ENCODE measurements around the gene SLC35A4. TPM values are rescaled to one million over a fixed set of nuclear protein-coding genes. Genes with fewer than 3 reads are reported as not detected.
"Not testable (repeated sequence)": the region's sequence is repeated elsewhere in the genome, so short reads cannot be mapped to it uniquely, and the experiment has no call there.

Gene SLC35A4
- total and polyA plus RNA-seq, 2 experiments from 2014 or later = 19.6 to 45.2 TPM

GRCh38 chr5:140587495-140587894, 22.9 kb downstream of the SLC35A4 start:
- no peak for TF ChIP-seq EZH2phosphoT487 (IDR thresholded peaks at IDR 0.05; ENCODE audit: insufficient read depth, low read depth)
- TF ChIP-seq EZH2 (IDR thresholded peaks at IDR 0.05; ENCODE audit: insufficient read depth, poor library complexity, severe bottlenecking) = no peak
- DNase-seq = peak; percentile 18
- WGBS, 2 experiments (ENCODE audit: low coverage in 1 of 2, low lambda C conversion rate in 2 of 2, missing lambda C conversion rate in 2 of 2) = 94 to 100% methylated on average over 1 of the region's 1 CpG

GRCh38 chr5:140588311-140589070, 23.9 kb downstream of the SLC35A4 start:
- Histone ChIP-seq H4K20me1 (ENCODE audit: insufficient read depth) (no peaks in the 10 kb centered on the region), H3K9me3 (ENCODE audit: low read depth) (no peaks in the 10 kb centered on the region), H2AFZ (peak overlapping the region; percentile 44; the same call in 1 of the 2 replicates), H3K9ac (0 out of 2 replicates have a peak overlapping the region, but pooled peaks have one; percentile 0), H3K27ac (peak overlapping the region; percentile 0; the same call in 1 of the 2 replicates), H3K4me1 (ENCODE audit: insufficient read depth) (peaks cover 38% of the 10 kb centered on the region), H3K4me2 (ENCODE audit: unreplicated experiment) (peak overlapping the region; percentile 55), H3F3A (ENCODE audit: insufficient read depth) (peaks cover 8% of the 10 kb centered on the region; the same call in 1 of the 2 replicates), H3K79me2 (ENCODE audit: insufficient read depth) (no peaks in the 10 kb centered on the region), H3K4me3 (peak overlapping the region; percentile 11; the same call in 1 of the 2 replicates), H3K36me3 (ENCODE audit: low read depth) (no peaks in the 10 kb centered on the region), H3K9me2 (ENCODE audit: insufficient read depth) (no peaks in the 10 kb centered on the region), H3K27me3 (replicated peaks; ENCODE audit: insufficient read depth) (no peaks in the 10 kb centered on the region)
- DNase-seq = peak; percentile 70
- TF ChIP-seq EZH2phosphoT487 (IDR thresholded peaks at IDR 0.05; ENCODE audit: insufficient read depth, low read depth) = no peak
- TF ChIP-seq EZH2 (IDR thresholded peaks at IDR 0.05; ENCODE audit: insufficient read depth, poor library complexity, severe bottlenecking) = no peak
- WGBS, 2 experiments (ENCODE audit: low coverage in 1 of 2, low lambda C conversion rate in 2 of 2, missing lambda C conversion rate in 2 of 2) = 13 to 14% methylated on average over 5 of the region's 5 CpGs
- in situ Hi-C loops (cut with MboI) = no loop called here

More at GRCh38 chr5:140587495-140587894, 22.9 kb downstream of the SLC35A4 start:
- no peak overlapping the region for H3K4me2 ChIP-seq (ENCODE audit: unreplicated experiment)
- H3K27ac ChIP-seq = no peak overlapping the region
- H3K4me1 ChIP-seq (ENCODE audit: insufficient read depth) = peaks cover 38% of the 10 kb centered on the region
- H3K79me2 ChIP-seq (ENCODE audit: insufficient read depth) = no peaks in the 10 kb centered on the region
- H3K9me3 ChIP-seq (ENCODE audit: low read depth) = no peaks in the 10 kb centered on the region
- H3K9ac ChIP-seq = no peak overlapping the region
- H3K36me3 ChIP-seq (ENCODE audit: low read depth) = no peaks in the 10 kb centered on the region
- H2AFZ ChIP-seq = no peak overlapping the region
- in situ Hi-C loops (cut with MboI) = no loop called here
- H3F3A ChIP-seq (ENCODE audit: insufficient read depth) = peaks cover 8% of the 10 kb centered on the region; the same call in 1 of the 2 replicates
- no peak overlapping the region for H3K4me3 ChIP-seq
- H3K9me2 ChIP-seq (ENCODE audit: insufficient read depth) = no peaks in the 10 kb centered on the region
- no peaks in the 10 kb centered on the region for H3K27me3 ChIP-seq (replicated peaks; ENCODE audit: insufficient read depth)
- no peaks in the 10 kb centered on the region for H4K20me1 ChIP-seq (ENCODE audit: insufficient read depth)

- no peaks in the 10 kb centered on the region for H3K79me2 ChIP-seq (ENCODE audit: insufficient read depth)
- H3K36me3 ChIP-seq (ENCODE audit: low read depth) = no peaks in the 10 kb centered on the region
- H3K27ac ChIP-seq = no peak overlapping the region
- no peaks in the 10 kb centered on the region for H4K20me1 ChIP-seq (ENCODE audit: insufficient read depth)
- peaks cover 8% of the 10 kb centered on the region; the same call in 1 of the 2 replicates for H3F3A ChIP-seq (ENCODE audit: insufficient read depth)
- H3K4me1 ChIP-seq (ENCODE audit: insufficient read depth) = peaks cover 38% of the 10 kb centered on the region
- 75 to 83% methylated on average over 7 of the region's 7 CpGs for WGBS, 2 experiments (ENCODE audit: low coverage in 1 of 2, low lambda C conversion rate in 2 of 2, missing lambda C conversion rate in 2 of 2)
- no peaks in the 10 kb centered on the region; the same call in 1 of the 2 replicates for H3K27me3 ChIP-seq (replicated peaks; ENCODE audit: insufficient read depth)
- DNase-seq = no peak
- H2AFZ ChIP-seq = no peak overlapping the region
- H3K9me3 ChIP-seq (ENCODE audit: low read depth) = no peaks in the 10 kb centered on the region
- TF ChIP-seq EZH2 (IDR thresholded peaks at IDR 0.05; ENCODE audit: insufficient read depth, poor library complexity, severe bottlenecking) (no peak), EZH2phosphoT487 (IDR thresholded peaks at IDR 0.05; ENCODE audit: insufficient read depth, low read depth) (no peak)
- no peak overlapping the region for H3K4me3 ChIP-seq
- no peak overlapping the region for H3K9ac ChIP-seq
- H3K4me2 ChIP-seq (ENCODE audit: unreplicated experiment) = no peak overlapping the region
- H3K9me2 ChIP-seq (ENCODE audit: insufficient read depth) = no peaks in the 10 kb centered on the region
- in situ Hi-C loops (cut with MboI) = no loop called here
Measured at GRCh38 chr5:140590861-140591260, 26.2 kb downstream of the SLC35A4 start.

- 74 to 78% methylated on average over 5 of the region's 5 CpGs for WGBS, 2 experiments (ENCODE audit: low coverage in 1 of 2, low lambda C conversion rate in 2 of 2, missing lambda C conversion rate in 2 of 2)
- H3K27me3 ChIP-seq (replicated peaks; ENCODE audit: insufficient read depth) = no peaks in the 10 kb centered on the region; the same call in 1 of the 2 replicates
- H3K4me1 ChIP-seq (ENCODE audit: insufficient read depth) = peaks cover 38% of the 10 kb centered on the region
- H3K27ac ChIP-seq = no peak overlapping the region
- in situ Hi-C loops (cut with MboI) = no loop called here
- peak; percentile 79 for DNase-seq
- peak overlapping the region; percentile 57 for H3K4me2 ChIP-seq (ENCODE audit: unreplicated experiment)
- H3K9me3 ChIP-seq (ENCODE audit: low read depth) = no peaks in the 10 kb centered on the region
- H3F3A ChIP-seq (ENCODE audit: insufficient read depth) = peaks cover 8% of the 10 kb centered on the region; the same call in 1 of the 2 replicates
- TF ChIP-seq EZH2phosphoT487 (IDR thresholded peaks at IDR 0.05; ENCODE audit: insufficient read depth, low read depth) = no peak
- no peak overlapping the region for H2AFZ ChIP-seq
- H3K9me2 ChIP-seq (ENCODE audit: insufficient read depth) = no peaks in the 10 kb centered on the region
- no peak overlapping the region for H3K9ac ChIP-seq
- H3K79me2 ChIP-seq (ENCODE audit: insufficient read depth) = no peaks in the 10 kb centered on the region
- H3K4me3 ChIP-seq = no peak overlapping the region
- H4K20me1 ChIP-seq (ENCODE audit: insufficient read depth) = no peaks in the 10 kb centered on the region
- no peaks in the 10 kb centered on the region for H3K36me3 ChIP-seq (ENCODE audit: low read depth)
Measured at GRCh38 chr5:140591747-140592372, 27.2 kb downstream of the SLC35A4 start.

GRCh38 chr5:140593070-140593469, 28.4 kb downstream of the SLC35A4 start:
- H3K36me3 ChIP-seq (ENCODE audit: low read depth); H3K27me3 ChIP-seq (replicated peaks; ENCODE audit: insufficient read depth); H3K79me2 ChIP-seq (ENCODE audit: insufficient read depth); DNase-seq; H4K20me1 ChIP-seq (ENCODE audit: insufficient read depth); H3K4me2 ChIP-seq (ENCODE audit: unreplicated experiment); in situ Hi-C loops (cut with MboI); H3K9ac ChIP-seq; H3K9me2 ChIP-seq (ENCODE audit: insufficient read depth); H3K27ac ChIP-seq; H2AFZ ChIP-seq; H3F3A ChIP-seq (ENCODE audit: insufficient read depth); H3K4me3 ChIP-seq; H3K9me3 ChIP-seq (ENCODE audit: low read depth): not testable (repeated sequence)
- H3K4me1 ChIP-seq (ENCODE audit: insufficient read depth) = peaks cover 32% of the 10 kb centered on the region
- 74 to 77% methylated on average over 12 to 14 of the region's 14 CpGs for WGBS, 2 experiments (ENCODE audit: low coverage in 1 of 2, low lambda C conversion rate in 2 of 2, missing lambda C conversion rate in 2 of 2)

Data from GM23248 (cell line).